ENCODE measurements around the gene ZNF804A.

ZNF804A gene

GRCh38 chr2:184611361-184612085 is 13.2 kb downstream of the ZNF804A start:
- no peak for DNase-seq

GRCh38 chr2:184620367-184620766 is 22.0 kb downstream of the ZNF804A start:
- no peak for DNase-seq

GRCh38 chr2:184624311-184624710 is 26.0 kb downstream of the ZNF804A start:
- no peak for DNase-seq

- DNase-seq = no peak
Observed at GRCh38 chr2:184628051-184628450, 29.7 kb downstream of the ZNF804A start.

- DNase-seq = no peak
Observed at GRCh38 chr2:184633726-184634125, 35.4 kb downstream of the ZNF804A start.

- no peak for DNase-seq
Observed at GRCh38 chr2:184637781-184638180, 39.5 kb downstream of the ZNF804A start.

- DNase-seq = no peak
Observed at GRCh38 chr2:184644685-184645084, 46.4 kb downstream of the ZNF804A start.

GRCh38 chr2:184646177-184646576 is 47.8 kb downstream of the ZNF804A start:
- DNase-seq = no peak

GRCh38 chr2:184646593-184646992 is 48.3 kb downstream of the ZNF804A start:
- no peak for DNase-seq

GRCh38 chr2:184654945-184655344 is 56.6 kb downstream of the ZNF804A start:
- no peak for DNase-seq

GRCh38 chr2:184677171-184677570 is 78.8 kb downstream of the ZNF804A start:
- DNase-seq = no peak

- DNase-seq = no peak
Observed at GRCh38 chr2:184679219-184680018, 81.1 kb downstream of the ZNF804A start.

- no peak for DNase-seq
Observed at GRCh38 chr2:184680825-184681224, 82.5 kb downstream of the ZNF804A start.

GRCh38 chr2:184681642-184682321 is 83.5 kb downstream of the ZNF804A start:
- DNase-seq = no peak

- DNase-seq = no peak
Observed at GRCh38 chr2:184683911-184684310, 85.6 kb downstream of the ZNF804A start.

GRCh38 chr2:184685999-184686841 is 87.9 kb downstream of the ZNF804A start:
- no peak for DNase-seq

GRCh38 chr2:184689638-184690037 is 91.3 kb downstream of the ZNF804A start:
- no peak for DNase-seq

GRCh38 chr2:184692141-184692734 is 93.9 kb downstream of the ZNF804A start:
- DNase-seq = no peak

GRCh38 chr2:184696644-184697043 is 98.3 kb downstream of the ZNF804A start:
- DNase-seq = no peak

GRCh38 chr2:184698476-184698875 is 100.1 kb downstream of the ZNF804A start:
- no peak for DNase-seq

GRCh38 chr2:184721881-184722280 is 123.6 kb downstream of the ZNF804A start:
- DNase-seq = no peak

GRCh38 chr2:184727813-184728212 is 129.5 kb downstream of the ZNF804A start:
- no peak for DNase-seq

Data from hippocampal formation (tissue), 2 donors.